ENCODE measurements around the gene MBLAC1.
"Not testable (repeated sequence)": the region's sequence is repeated elsewhere in the genome, so short reads cannot be mapped to it uniquely, and the experiment has no call there.

The MBLAC1 gene

DNA sequence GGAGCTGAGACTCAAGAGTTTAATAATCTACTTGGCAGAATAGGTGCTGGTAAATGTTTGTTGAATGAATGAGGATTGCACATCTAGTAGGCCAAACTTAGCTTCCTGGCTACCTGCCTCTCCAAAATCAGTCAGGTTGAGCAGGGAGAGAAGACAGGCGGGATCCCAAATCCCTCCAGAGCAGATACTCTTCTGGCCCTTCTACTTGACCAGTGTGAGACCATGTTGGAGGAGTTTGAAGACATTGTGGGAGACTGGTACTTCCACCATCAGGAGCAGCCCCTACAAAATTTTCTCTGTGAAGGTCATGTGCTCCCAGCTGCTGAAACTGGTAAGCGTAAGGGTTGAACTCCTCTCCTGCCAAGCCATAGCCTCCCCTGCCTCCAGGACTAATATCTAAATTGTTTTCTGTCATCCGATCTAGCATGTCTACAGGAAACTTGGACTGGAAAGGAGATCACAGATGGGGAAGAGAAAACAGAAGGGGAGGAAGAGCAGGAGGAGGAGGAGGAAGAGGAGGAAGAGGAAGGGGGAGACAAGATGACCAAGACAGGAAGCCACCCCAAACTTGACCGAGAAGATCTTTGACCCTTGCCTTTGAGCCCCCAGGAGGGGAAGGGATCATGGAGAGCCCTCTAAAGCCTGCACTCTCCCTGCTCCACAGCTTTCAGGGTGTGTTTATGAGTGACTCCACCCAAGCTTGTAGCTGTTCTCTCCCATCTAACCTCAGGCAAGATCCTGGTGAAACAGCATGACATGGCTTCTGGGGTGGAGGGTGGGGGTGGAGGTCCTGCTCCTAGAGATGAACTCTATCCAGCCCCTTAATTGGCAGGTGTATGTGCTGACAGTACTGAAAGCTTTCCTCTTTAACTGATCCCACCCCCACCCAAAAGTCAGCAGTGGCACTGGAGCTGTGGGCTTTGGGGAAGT is 2.2 kb upstream of the MBLAC1 start:
- no peak for DNase-seq

- no peak for DNase-seq
Observed at GRCh38 chr7:100126239-100126930, 382 bp upstream of the MBLAC1 start.

- DNase-seq, result no peak
Observed at GRCh38 chr7:100127866-100128636, 1.3 kb downstream of the MBLAC1 start.

DNA sequence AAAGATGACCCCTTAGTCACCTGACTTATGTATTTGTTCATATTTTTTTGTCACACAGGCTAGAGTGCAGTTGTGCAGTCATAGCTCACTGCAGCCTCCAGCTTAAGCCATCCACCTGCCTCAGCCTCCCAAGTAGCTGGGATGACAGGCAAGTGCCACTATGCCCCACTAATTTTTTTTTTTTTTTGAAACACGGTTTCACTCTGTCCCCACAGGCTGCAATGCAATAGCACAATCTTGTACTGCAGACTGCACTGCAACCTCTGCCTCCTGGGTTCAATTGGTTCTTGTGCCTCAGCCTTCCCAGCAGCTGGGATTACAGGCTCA is 1.8 kb downstream of the MBLAC1 start:
- no peak for DNase-seq

DNA sequence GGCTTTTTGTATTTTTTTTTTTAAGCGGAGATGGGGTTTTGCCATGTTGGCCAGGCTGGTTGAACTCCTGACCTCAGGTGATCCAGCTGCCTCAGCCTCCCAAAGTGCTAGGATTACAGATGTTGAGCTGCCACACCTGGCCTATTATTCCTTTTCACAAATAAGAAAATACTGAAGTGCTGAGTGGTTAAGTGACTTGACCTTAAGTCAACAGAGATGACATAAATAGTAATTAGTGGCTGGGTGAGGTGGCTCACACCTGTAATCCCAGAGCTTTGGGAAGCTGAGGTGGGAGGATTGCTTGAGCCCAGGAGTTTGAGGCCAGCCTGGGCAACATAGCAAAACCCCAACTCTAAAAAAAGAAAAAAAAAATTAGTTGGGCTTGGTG is 3.4 kb downstream of the MBLAC1 start:
- DNase-seq, result not testable (repeated sequence)

- DNase-seq, result peak; percentile 70
Observed at GRCh38 chr7:100130608-100131453, 4.1 kb downstream of the MBLAC1 start.

DNA sequence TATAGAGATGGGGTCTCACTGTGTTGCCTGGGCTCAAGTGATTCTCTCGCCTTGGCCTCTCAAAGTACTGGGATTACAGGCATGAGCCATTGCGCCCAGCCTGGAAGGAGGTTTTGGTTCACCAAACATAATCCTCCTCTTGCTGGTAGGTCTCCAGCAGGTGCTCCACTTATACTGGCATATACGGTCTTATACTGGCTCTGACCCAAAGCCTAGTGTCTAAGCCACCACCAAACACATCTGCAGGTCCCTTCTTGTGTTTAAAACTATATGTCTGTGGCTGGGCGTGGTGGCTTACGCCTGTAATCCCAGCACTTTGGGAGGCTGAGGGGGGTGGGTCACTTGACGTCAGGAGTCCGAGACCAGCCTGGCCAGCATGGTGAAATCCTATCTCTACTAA is 5.4 kb downstream of the MBLAC1 start:
- no peak for DNase-seq

GRCh38 chr7:100132697-100133151 is 6.0 kb downstream of the MBLAC1 start:
- no peak for DNase-seq

- no peak for DNase-seq
Observed at GRCh38 chr7:100137851-100138760, 11.3 kb downstream of the MBLAC1 start.

DNA sequence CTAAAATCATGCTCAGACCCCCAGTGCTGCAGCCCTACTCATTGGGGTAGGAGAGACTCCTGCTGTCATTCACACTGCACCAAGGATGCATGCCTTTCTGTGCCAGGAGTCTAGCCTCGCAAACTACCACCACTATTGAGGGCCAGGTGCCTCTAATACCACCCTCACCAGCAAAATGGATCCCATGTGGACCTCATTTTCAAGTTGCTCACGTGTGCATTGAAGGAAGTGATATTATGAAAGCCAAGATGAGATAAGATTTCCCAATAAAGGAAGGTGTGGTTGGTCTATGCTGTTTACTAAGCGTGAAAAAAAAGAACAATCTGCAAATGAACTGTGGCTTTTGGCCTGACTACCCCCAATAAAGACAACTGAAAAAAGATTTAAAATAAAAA is 14.8 kb downstream of the MBLAC1 start:
- no peak for DNase-seq

DNA sequence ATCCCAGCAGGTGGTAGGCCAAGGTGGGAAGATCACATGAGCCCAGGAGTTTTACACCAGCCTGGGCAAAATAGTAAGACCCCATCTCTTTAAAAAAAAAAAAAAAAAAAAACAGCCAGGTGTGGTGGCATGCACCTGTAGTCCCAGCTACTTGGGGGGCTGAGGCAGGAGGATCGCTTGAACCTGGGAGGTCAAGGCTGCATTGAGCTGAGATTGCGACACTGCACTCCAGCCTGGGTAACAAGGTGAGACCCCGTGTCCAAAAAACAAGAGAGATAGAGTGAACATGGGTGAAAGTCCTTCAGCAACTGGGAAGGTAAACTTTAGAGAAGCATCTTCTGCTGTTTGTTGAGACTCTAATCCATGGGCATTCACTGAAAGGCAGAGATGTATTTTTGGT is 15.7 kb downstream of the MBLAC1 start:
- no peak for DNase-seq

DNA sequence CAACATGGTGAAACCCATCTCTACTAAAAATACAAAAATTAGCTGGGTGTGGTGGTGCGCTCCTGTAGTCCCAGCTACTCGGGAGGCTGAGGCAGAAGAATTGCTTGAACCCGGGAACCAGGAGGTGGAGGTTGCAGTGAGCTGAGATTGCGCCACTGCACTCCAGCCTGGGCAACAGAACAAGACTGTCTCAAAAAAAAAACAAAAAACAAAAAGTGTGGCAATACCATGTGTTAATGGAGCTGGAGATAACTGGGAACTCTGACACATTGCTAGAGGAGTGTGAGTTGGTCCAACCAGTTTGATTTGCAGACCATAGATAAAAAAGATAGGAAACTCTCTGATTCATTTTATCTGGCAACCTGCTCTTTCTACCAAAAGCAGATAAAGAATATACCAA is 19.6 kb downstream of the MBLAC1 start:
- DNase-seq, result not testable (repeated sequence)

DNA sequence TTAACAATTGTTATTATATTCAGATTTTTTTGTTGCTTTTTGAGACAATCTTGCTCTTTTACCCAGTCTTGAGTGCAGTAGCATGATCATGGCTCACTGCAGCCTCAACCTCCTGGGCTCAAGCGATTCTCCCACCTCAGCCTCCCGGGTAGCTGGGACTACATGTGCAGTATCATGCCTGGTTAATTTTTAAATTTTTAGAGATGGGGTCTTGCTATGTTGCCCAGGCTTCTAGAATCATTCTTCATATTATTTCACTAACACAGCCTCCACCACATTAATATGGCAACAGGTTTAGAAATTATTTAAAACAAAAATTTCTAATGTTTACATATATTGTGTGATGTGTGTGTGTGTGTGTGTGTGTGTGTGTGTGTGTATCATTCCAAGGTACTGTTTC is 20.5 kb downstream of the MBLAC1 start:
- no peak for DNase-seq

GRCh38 chr7:100148225-100148558 is 21.4 kb downstream of the MBLAC1 start:
- DNase-seq, result no peak

GRCh38 chr7:100148559-100149328 is 22.0 kb downstream of the MBLAC1 start, which contains the start of gene LAMTOR4:
LAMTOR4 (plus strand) TSS chr7:100148918; CDS start chr7:100148973, 55 bp downstream.
- DNase-seq, result peak; percentile 98

- DNase-seq, result no peak
Observed at GRCh38 chr7:100152404-100152803, 25.6 kb downstream of the MBLAC1 start.

DNA sequence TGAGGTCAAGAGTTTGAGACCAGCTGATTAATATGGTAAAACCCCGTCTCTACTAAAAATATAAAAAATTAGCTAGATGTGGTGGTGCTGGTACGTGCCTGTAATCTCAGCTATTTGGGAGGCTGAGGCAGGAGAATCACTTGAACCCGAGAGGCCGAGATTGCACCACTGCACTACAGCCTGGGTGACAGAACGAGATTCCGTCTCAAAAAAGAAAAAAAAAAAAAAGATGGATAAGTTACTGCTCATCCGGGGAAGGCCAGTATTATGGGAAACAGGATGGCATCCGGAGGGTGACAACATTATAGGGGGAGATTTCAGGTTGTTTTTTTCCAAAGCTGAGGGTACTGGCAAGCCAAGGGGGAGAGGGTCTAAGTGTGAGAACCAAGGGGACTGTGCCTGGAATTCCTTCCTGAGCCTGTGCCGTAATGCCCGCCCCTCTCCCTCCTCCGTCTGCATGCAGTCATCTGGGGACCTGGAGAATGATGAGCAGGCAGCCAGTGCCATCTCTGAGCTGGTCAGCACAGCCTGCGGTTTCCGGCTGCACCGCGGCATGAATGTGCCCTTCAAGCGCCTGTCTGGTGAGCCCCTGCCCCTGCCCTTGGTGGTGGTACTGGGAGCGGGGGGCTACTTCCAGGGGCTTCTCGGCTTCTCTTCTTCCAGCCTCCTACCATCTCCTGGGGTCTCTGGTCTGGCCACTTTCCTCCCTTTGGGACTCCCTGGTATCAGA is 26.3 kb downstream of the MBLAC1 start:
- DNase-seq, result no peak

GRCh38 chr7:100153708-100154535 is 27.2 kb downstream of the MBLAC1 start:
- no peak for DNase-seq
